Hepatocyte (in vitro differentiated cells): ENCODE data around the gene DEFB114. TPM values are rescaled to one million over a fixed set of nuclear protein-coding genes. Genes with fewer than 3 reads are reported as not detected.

Experiments
- DNase-seq: peaks from one replicate; pipeline ENCODE4 v3.0.0-alpha.2; 2016; ENCODE audit warnings: low spot score
- H2AFZ ChIP-seq: fragments of 200-600 bp; sonication (generic); 2 replicates; pipeline ENCODE4 v1.6.0; 2016; ENCODE audit warnings: antibody characterized with exemption, mild to moderate bottlenecking
- H3K27ac ChIP-seq: fragments of 200-600 bp; sonication (generic); 2 replicates; pipeline ENCODE4 v1.5.1; 2016; ENCODE audit warnings: mild to moderate bottlenecking
- H3K27me3 ChIP-seq: fragments of 200-600 bp; sonication (generic); 2 replicates; pipeline ENCODE4 v1.6.1; 2016
- H3K36me3 ChIP-seq: fragments of 200-600 bp; sonication (generic); replicated peaks from 2 replicates; pipeline ENCODE4 v1.5.1; 2016; ENCODE audit warnings: low read depth; ENCODE audit not compliant: insufficient read depth
- H3K4me1 ChIP-seq: fragments of 200-600 bp; sonication (generic); 2 replicates; pipeline ENCODE4 v1.5.1; 2016; ENCODE audit warnings: mild to moderate bottlenecking, moderate library complexity; ENCODE audit not compliant: insufficient read depth
- H3K4me2 ChIP-seq: fragments of 200-600 bp; sonication (generic); 2 replicates; pipeline ENCODE4 v1.6.0; 2016
- H3K4me3 ChIP-seq: fragments of 200-600 bp; sonication (generic); 2 replicates; pipeline ENCODE4 v1.5.1; 2016; ENCODE audit warnings: mild to moderate bottlenecking
- H3K79me2 ChIP-seq: fragments of 200-600 bp; sonication (generic); 2 replicates; pipeline ENCODE4 v1.6.0; 2017; ENCODE audit warnings: mild to moderate bottlenecking
- H3K9me2 ChIP-seq: fragments of 200-600 bp; sonication (generic); replicated peaks from 2 replicates; pipeline ENCODE4 v1.6.0; 2017; ENCODE audit warnings: mild to moderate bottlenecking; ENCODE audit not compliant: insufficient read depth
- H3K9me3 ChIP-seq: fragments of 200-600 bp; sonication (generic); 2 replicates; pipeline ENCODE4 v1.5.1; 2016; ENCODE audit warnings: low read depth, mild to moderate bottlenecking
- H4K20me1 ChIP-seq: fragments of 200-600 bp; sonication (generic); 2 replicates; pipeline ENCODE4 v1.6.0; 2016; ENCODE audit warnings: mild to moderate bottlenecking; ENCODE audit not compliant: insufficient read depth, poor library complexity, severe bottlenecking
- EZH2 ChIP-seq: fragments of 200-600 bp; sonication (generic); IDR thresholded peaks from 2 replicates; pipeline ENCODE4 v1.6.1; 2016; ENCODE audit warnings: antibody characterized with exemption, mild to moderate bottlenecking, borderline replicate concordance
- EZH2phosphoT487 ChIP-seq: fragments of 200-600 bp; sonication (generic); IDR thresholded peaks from one replicate; pipeline ENCODE4 v1.6.1; 2018; ENCODE audit warnings: antibody characterized with exemption, mild to moderate bottlenecking, low read depth, moderate library complexity; ENCODE audit not compliant: unreplicated experiment, severe bottlenecking
- WGBS: methylation state at CpG from one replicate; pipeline ENCODE4 v1.1.6; 2016; ENCODE audit warnings: low lambda C conversion rate; ENCODE audit errors: missing lambda C conversion rate; 5-methylcytosine and 5-hydroxymethylcytosine counted together
- polyA plus RNA-seq: library from polyadenylated mRNA; unstranded; fragments of >200 nt; fragmentation: Nextera tagmentation; extraction: Ambion mirVana; gene quantifications from 2 replicates; pipeline ENCODE4 v1.2.1, GENCODE V29; 2016
- total RNA-seq: library from RNA; depleted of rRNA; stranded (reverse); fragments of >200 nt; gene quantifications from 2 replicates; pipeline ENCODE4 v1.2.3, GENCODE V29; 2014
- TF ChIP-seq, protein P1 (sequence below): fragments of 200-600 bp; sonication (generic); IDR thresholded peaks from 2 replicates; pipeline ENCODE4 v1.5.1; 2016; ENCODE audit warnings: antibody characterized with exemption, mild to moderate bottlenecking; ENCODE audit not compliant: poor library complexity

DEFB114 gene
- total and polyA plus RNA-seq, 2 experiments from 2014 or later, result not detected

DNA sequence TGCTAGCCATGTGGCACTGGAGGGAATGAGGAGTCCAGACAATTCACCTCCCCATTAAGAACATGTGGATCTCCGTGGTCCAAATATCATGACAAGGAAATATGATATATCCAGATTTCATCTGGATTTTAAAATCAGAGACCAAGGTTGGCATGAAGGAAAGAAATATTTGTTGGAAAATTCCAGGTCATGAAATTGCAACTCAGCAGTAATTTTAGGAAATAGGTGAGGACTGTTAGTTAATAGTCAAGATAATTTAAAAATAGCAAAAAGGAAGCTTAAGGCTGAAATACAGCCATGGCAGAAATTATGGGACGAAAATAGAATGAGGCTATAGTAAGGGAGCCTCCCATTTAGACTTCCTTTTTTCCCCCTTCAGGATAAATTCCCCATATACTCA, 26.9 kb downstream of the DEFB114 start:
- H3K9me3 ChIP-seq, result no peaks in the 10 kb centered on the region
- H3K4me1 ChIP-seq, result peaks cover 5% of the 10 kb centered on the region
- H3K9me2 ChIP-seq, result no peaks in the 10 kb centered on the region
- 78% methylated on average over 2 of the region's 2 CpGs for WGBS
- H3K79me2 ChIP-seq, result no peaks in the 10 kb centered on the region
- H3K36me3 ChIP-seq, result no peaks in the 10 kb centered on the region
- H2AFZ ChIP-seq, result no peak overlapping the region
- H3K27me3 ChIP-seq, result no peaks in the 10 kb centered on the region
- H3K4me2 ChIP-seq, result no peak overlapping the region
- no peak overlapping the region for H3K27ac ChIP-seq
- TF ChIP-seq EZH2phosphoT487, result no peak
- TF ChIP-seq, protein P1, sequence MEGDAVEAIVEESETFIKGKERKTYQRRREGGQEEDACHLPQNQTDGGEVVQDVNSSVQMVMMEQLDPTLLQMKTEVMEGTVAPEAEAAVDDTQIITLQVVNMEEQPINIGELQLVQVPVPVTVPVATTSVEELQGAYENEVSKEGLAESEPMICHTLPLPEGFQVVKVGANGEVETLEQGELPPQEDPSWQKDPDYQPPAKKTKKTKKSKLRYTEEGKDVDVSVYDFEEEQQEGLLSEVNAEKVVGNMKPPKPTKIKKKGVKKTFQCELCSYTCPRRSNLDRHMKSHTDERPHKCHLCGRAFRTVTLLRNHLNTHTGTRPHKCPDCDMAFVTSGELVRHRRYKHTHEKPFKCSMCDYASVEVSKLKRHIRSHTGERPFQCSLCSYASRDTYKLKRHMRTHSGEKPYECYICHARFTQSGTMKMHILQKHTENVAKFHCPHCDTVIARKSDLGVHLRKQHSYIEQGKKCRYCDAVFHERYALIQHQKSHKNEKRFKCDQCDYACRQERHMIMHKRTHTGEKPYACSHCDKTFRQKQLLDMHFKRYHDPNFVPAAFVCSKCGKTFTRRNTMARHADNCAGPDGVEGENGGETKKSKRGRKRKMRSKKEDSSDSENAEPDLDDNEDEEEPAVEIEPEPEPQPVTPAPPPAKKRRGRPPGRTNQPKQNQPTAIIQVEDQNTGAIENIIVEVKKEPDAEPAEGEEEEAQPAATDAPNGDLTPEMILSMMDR, result no peak
- TF ChIP-seq EZH2, result no peak
- H3K4me3 ChIP-seq, result no peak overlapping the region
- H4K20me1 ChIP-seq, result no peaks in the 10 kb centered on the region
- DNase-seq, result no peak

DNA sequence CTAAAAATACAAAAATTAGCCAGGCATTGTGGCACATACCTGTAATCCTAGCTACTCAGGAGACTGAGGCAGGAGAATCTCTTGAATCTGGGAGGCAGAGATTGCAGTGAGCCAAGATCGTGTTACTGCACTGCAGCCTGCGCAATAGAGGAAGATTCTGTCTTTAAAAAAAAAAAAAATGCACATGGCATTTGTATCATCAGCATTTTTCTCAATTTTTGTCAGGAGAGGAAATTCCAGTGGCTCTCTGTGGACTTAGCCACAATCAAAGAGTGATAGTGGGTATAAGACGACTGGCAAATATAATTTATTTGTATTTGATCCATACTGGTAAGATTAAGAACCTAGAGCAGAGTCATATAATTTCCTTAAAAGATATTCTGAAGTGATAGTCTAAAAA, 28.6 kb downstream of the DEFB114 start:
- Histone ChIP-seq H3K36me3 (no peaks in the 10 kb centered on the region), H3K4me3 (no peak overlapping the region), H3K79me2 (no peaks in the 10 kb centered on the region), H3K4me1 (peaks cover 5% of the 10 kb centered on the region), H3K9me3 (no peaks in the 10 kb centered on the region), H3K27ac (no peak overlapping the region), H2AFZ (no peak overlapping the region), H4K20me1 (no peaks in the 10 kb centered on the region), H3K4me2 (no peak overlapping the region), H3K9me2 (no peaks in the 10 kb centered on the region), H3K27me3 (no peaks in the 10 kb centered on the region)
- WGBS, result 80% methylated on average over 3 of the region's 3 CpGs
- TF ChIP-seq EZH2phosphoT487, result no peak
- no peak for TF ChIP-seq EZH2
- TF ChIP-seq, protein P1, result no peak
- DNase-seq, result no peak

DNA sequence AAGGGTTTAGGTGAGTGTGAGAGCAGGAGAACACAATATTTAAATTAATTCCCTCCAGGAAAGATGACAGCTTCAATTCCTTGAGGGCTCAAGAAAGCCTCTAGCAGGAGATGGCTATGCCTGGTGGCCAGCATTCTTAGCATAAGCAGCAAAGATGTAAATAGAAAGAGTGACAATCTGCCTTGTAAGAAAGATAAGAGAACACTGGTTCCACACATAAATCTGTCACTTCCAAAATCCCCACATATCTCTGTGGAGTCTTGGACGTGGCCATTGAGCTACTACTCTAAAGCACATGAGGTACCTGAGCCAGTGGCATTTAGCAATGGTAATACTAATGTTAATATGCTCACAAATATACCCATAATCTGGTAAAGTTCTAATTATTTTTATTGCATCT, 29.2 kb downstream of the DEFB114 start:
- Histone ChIP-seq H3K4me1 (peaks cover 4% of the 10 kb centered on the region), H3K9me2 (no peaks in the 10 kb centered on the region)

More for the DNA sequence above, 29.2 kb downstream of the DEFB114 start:
- no peaks in the 10 kb centered on the region for H3K9me3 ChIP-seq
- no peak overlapping the region for H2AFZ ChIP-seq
- H3K27me3 ChIP-seq, result no peaks in the 10 kb centered on the region
- no peak overlapping the region for H3K4me3 ChIP-seq
- DNase-seq, result no peak
- 55% methylated on average over 1 of the region's 1 CpG for WGBS
- no peaks in the 10 kb centered on the region for H4K20me1 ChIP-seq
- TF ChIP-seq EZH2 (no peak), EZH2phosphoT487 (no peak)
- TF ChIP-seq, protein P1, result no peak
- H3K27ac ChIP-seq, result no peak overlapping the region
- no peak overlapping the region for H3K4me2 ChIP-seq
- H3K79me2 ChIP-seq, result no peaks in the 10 kb centered on the region
- no peaks in the 10 kb centered on the region for H3K36me3 ChIP-seq
